Suprapubic skin (tissue), 4 donors: ENCODE data around the gene MGME1.

Source experiments
- EP300 ChIP-seq: sonication (generic); formaldehyde crosslinking; IDR thresholded peaks from one replicate; pipeline ENCODE4 v1.6.1; 2017; ENCODE audit warnings: antibody characterized with exemption
- POLR2AphosphoS5 ChIP-seq, 3 donors: sonication (generic); formaldehyde crosslinking; IDR thresholded peaks; one replicate each; pipeline ENCODE4 v1.6.1; 2017; ENCODE audit warnings: antibody characterized with exemption in 3 of 3

- no peak for TF ChIP-seq POLR2AphosphoS5 (IDR thresholded peaks at IDR 0.05)
- TF ChIP-seq EP300: no peak
Measured at GRCh38 chr20:17946040-17946439, 22.8 kb upstream of the MGME1 start.
